Ectodermal cell (in vitro differentiated cells): ENCODE results near the gene TAOK1.

Source experiments
- H3K27ac ChIP-seq: 2 replicates; pipeline ENCODE4 v1.7.0; 2013; ENCODE audit warnings: mild to moderate bottlenecking, low read depth, low read length; ENCODE audit not compliant: insufficient read depth, poor library complexity, severe bottlenecking
- H3K27me3 ChIP-seq: 2 replicates; pipeline ENCODE4 v1.7.0; 2013; ENCODE audit warnings: mild to moderate bottlenecking, low read length; ENCODE audit not compliant: insufficient read depth, control insufficient read depth, poor library complexity, severe bottlenecking
- H3K36me3 ChIP-seq: one replicate; pipeline ENCODE4 v1.7.0; 2013; ENCODE audit warnings: low read length; ENCODE audit not compliant: control insufficient read depth, insufficient read depth
- H3K4me1 ChIP-seq: one replicate; pipeline ENCODE4 v1.7.0; 2013; ENCODE audit warnings: low read length; ENCODE audit not compliant: control insufficient read depth, insufficient read depth
- H3K4me3 ChIP-seq: 2 replicates; pipeline ENCODE4 v1.7.0; 2013; ENCODE audit warnings: low read depth, low read length, control low read depth; ENCODE audit not compliant: insufficient read depth
- H3K9me3 ChIP-seq: 2 replicates; pipeline ENCODE4 v1.7.0; 2013; ENCODE audit warnings: mild to moderate bottlenecking, low read length, moderate library complexity; ENCODE audit not compliant: control insufficient read depth
- WGBS, 2 experiments: methylation state at CpG; one replicate each; pipeline ENCODE4 v1.1.7; 2013; ENCODE audit warnings: missing lambda C conversion rate in 2 of 2; 5-methylcytosine and 5-hydroxymethylcytosine counted together

TAOK1 gene

GRCh38 chr17:29573871-29574731 is 183.9 kb downstream of the TAOK1 start:
- 94 to 95% methylated on average over 14 of the region's 14 CpGs for WGBS, 2 experiments
- H3K9me3 ChIP-seq, result no peaks in the 10 kb centered on the region

GRCh38 chr17:29574732-29575510 is 184.8 kb downstream of the TAOK1 start:
- 92 to 94% methylated on average over 17 of the region's 17 CpGs for WGBS, 2 experiments
- peaks cover 21% of the 10 kb centered on the region for H3K36me3 ChIP-seq
- H3K4me1 ChIP-seq, result no peaks in the 10 kb centered on the region
- H3K4me3 ChIP-seq, result no peak overlapping the region
- peaks cover 10% of the 10 kb centered on the region for H3K27me3 ChIP-seq
- H3K9me3 ChIP-seq, result no peaks in the 10 kb centered on the region
- H3K27ac ChIP-seq, result no peak overlapping the region

More at GRCh38 chr17:29573871-29574731, 183.9 kb downstream of the TAOK1 start:
- Histone ChIP-seq H3K36me3 (peaks cover 21% of the 10 kb centered on the region), H3K27ac (no peak overlapping the region), H3K4me3 (no peak overlapping the region), H3K27me3 (peaks cover 14% of the 10 kb centered on the region), H3K4me1 (peaks cover 8% of the 10 kb centered on the region)

- 93 to 96% methylated on average over 28 of the region's 28 CpGs for WGBS, 2 experiments
- H3K36me3 ChIP-seq, result peaks cover 21% of the 10 kb centered on the region
- H3K27me3 ChIP-seq, result peaks cover 10% of the 10 kb centered on the region
- H3K9me3 ChIP-seq, result no peaks in the 10 kb centered on the region
- no peak overlapping the region for H3K27ac ChIP-seq
- no peak overlapping the region for H3K4me3 ChIP-seq
- H3K4me1 ChIP-seq, result no peaks in the 10 kb centered on the region
Measured at GRCh38 chr17:29575511-29576213, 185.5 kb downstream of the TAOK1 start.

- Histone ChIP-seq H3K27me3 (peaks cover 10% of the 10 kb centered on the region), H3K9me3 (no peaks in the 10 kb centered on the region), H3K27ac (no peak overlapping the region), H3K4me3 (no peak overlapping the region), H3K36me3 (peaks cover 26% of the 10 kb centered on the region), H3K4me1 (no peaks in the 10 kb centered on the region)
- WGBS, 2 experiments, result 95% methylated on average over 37 of the region's 37 CpGs
Measured at GRCh38 chr17:29576214-29577000, 186.2 kb downstream of the TAOK1 start.

GRCh38 chr17:29577001-29577370 is 186.8 kb downstream of the TAOK1 start:
- Histone ChIP-seq H3K36me3 (peaks cover 30% of the 10 kb centered on the region), H3K27ac (no peak overlapping the region), H3K4me3 (no peak overlapping the region), H3K4me1 (no peaks in the 10 kb centered on the region), H3K9me3 (no peaks in the 10 kb centered on the region), H3K27me3 (peaks cover 6% of the 10 kb centered on the region)
- 96% methylated on average over 9 of the region's 9 CpGs for WGBS, 2 experiments

GRCh38 chr17:29577385-29578211 is 187.4 kb downstream of the TAOK1 start:
- no peaks in the 10 kb centered on the region for H3K9me3 ChIP-seq
- H3K27me3 ChIP-seq, result peaks cover under 1% of the 10 kb centered on the region
- no peaks in the 10 kb centered on the region for H3K4me1 ChIP-seq
- WGBS, 2 experiments, result 94 to 95% methylated on average over 22 of the region's 22 CpGs
- H3K4me3 ChIP-seq, result no peak overlapping the region
- no peak overlapping the region for H3K27ac ChIP-seq
- H3K36me3 ChIP-seq, result peaks cover 30% of the 10 kb centered on the region

- H3K27me3 ChIP-seq, result no peaks in the 10 kb centered on the region
- no peaks in the 10 kb centered on the region for H3K4me1 ChIP-seq
- H3K4me3 ChIP-seq, result no peak overlapping the region
- H3K27ac ChIP-seq, result no peak overlapping the region
- H3K9me3 ChIP-seq, result no peaks in the 10 kb centered on the region
- peaks cover 30% of the 10 kb centered on the region for H3K36me3 ChIP-seq
- 93 to 94% methylated on average over 14 of the region's 14 CpGs for WGBS, 2 experiments
Measured at GRCh38 chr17:29578626-29579485, 188.7 kb downstream of the TAOK1 start.

GRCh38 chr17:29579866-29580771 is 190.0 kb downstream of the TAOK1 start:
- 68 to 72% methylated on average over 15 of the region's 15 CpGs for WGBS, 2 experiments
- Histone ChIP-seq H3K4me3 (no peak overlapping the region), H3K9me3 (no peaks in the 10 kb centered on the region), H3K36me3 (peaks cover 22% of the 10 kb centered on the region), H3K4me1 (peaks cover 10% of the 10 kb centered on the region), H3K27ac (no peak overlapping the region), H3K27me3 (no peaks in the 10 kb centered on the region)
